Measurements from ENCODE around the gene MAP3K13.

The MAP3K13 gene

GRCh38 chr3:185335799-185336198 is 27.1 kb upstream of the MAP3K13 start:
- H3K27ac ChIP-seq: no peak overlapping the region
- TF ChIP-seq CTCF (conservative IDR thresholded peaks at IDR 0.05): no peak

- TF ChIP-seq CTCF (conservative IDR thresholded peaks at IDR 0.05): no peak
- peak overlapping the region; percentile 50 for H3K27ac ChIP-seq
These were observed 25.6 kb upstream of the MAP3K13 start for GRCh38 chr3:185337231-185337816.

- no peak overlapping the region for H3K27ac ChIP-seq
- no peak for TF ChIP-seq CTCF (conservative IDR thresholded peaks at IDR 0.05)
These were observed 23.0 kb upstream of the MAP3K13 start for GRCh38 chr3:185339945-185340344.

GRCh38 chr3:185340751-185341150 is 22.2 kb upstream of the MAP3K13 start:
- H3K27ac ChIP-seq: no peak overlapping the region
- TF ChIP-seq CTCF (conservative IDR thresholded peaks at IDR 0.05): no peak

GRCh38 chr3:185341616-185342458 is 21.1 kb upstream of the MAP3K13 start:
- H3K27ac ChIP-seq: no peak overlapping the region
- TF ChIP-seq CTCF (conservative IDR thresholded peaks at IDR 0.05): no peak

GRCh38 chr3:185342459-185343174 is 20.3 kb upstream of the MAP3K13 start:
- TF ChIP-seq CTCF (conservative IDR thresholded peaks at IDR 0.05): no peak
- no peak overlapping the region for H3K27ac ChIP-seq

- TF ChIP-seq CTCF (conservative IDR thresholded peaks at IDR 0.05): no peak
- no peak overlapping the region for H3K27ac ChIP-seq
These were observed 15.5 kb upstream of the MAP3K13 start for GRCh38 chr3:185347399-185347798.
